ENCODE measurements around the gene RCBTB2.

DNA sequence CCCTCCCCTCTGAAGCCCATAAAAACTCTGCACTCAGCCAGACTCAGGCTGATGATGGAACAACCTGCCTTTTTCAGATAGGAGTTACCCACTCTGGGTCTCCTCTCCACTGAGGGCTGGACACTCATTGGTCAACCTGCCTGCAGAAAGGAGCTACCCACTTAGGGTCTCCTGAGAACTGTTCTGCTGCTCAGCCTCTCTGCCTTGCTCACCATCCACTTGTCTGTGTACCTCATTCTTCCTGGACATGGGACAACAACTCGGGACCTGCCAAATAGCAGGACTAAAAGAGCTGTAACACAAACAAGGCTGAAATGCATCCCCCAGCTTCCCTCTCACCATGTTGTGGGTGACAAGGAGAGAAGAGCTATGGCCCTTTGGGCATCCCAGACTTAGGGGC lies 18.4 kb upstream of the RCBTB2 start:
- TF ChIP-seq, protein P1, sequence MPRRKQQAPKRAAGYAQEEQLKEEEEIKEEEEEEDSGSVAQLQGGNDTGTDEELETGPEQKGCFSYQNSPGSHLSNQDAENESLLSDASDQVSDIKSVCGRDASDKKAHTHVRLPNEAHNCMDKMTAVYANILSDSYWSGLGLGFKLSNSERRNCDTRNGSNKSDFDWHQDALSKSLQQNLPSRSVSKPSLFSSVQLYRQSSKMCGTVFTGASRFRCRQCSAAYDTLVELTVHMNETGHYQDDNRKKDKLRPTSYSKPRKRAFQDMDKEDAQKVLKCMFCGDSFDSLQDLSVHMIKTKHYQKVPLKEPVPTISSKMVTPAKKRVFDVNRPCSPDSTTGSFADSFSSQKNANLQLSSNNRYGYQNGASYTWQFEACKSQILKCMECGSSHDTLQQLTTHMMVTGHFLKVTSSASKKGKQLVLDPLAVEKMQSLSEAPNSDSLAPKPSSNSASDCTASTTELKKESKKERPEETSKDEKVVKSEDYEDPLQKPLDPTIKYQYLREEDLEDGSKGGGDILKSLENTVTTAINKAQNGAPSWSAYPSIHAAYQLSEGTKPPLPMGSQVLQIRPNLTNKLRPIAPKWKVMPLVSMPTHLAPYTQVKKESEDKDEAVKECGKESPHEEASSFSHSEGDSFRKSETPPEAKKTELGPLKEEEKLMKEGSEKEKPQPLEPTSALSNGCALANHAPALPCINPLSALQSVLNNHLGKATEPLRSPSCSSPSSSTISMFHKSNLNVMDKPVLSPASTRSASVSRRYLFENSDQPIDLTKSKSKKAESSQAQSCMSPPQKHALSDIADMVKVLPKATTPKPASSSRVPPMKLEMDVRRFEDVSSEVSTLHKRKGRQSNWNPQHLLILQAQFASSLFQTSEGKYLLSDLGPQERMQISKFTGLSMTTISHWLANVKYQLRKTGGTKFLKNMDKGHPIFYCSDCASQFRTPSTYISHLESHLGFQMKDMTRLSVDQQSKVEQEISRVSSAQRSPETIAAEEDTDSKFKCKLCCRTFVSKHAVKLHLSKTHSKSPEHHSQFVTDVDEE (CRISPR knock-in tag; IDR thresholded peaks at IDR 0.05), result no peak
- TF ChIP-seq ZFP30 (CRISPR knock-in tag; IDR thresholded peaks at IDR 0.05) (no peak), BACH2 (CRISPR knock-in tag; IDR thresholded peaks at IDR 0.05; ENCODE audit: borderline replicate concordance) (no peak), ZFP3 (CRISPR knock-in tag; IDR thresholded peaks at IDR 0.05) (no peak)
- TF ChIP-seq, protein P2, sequence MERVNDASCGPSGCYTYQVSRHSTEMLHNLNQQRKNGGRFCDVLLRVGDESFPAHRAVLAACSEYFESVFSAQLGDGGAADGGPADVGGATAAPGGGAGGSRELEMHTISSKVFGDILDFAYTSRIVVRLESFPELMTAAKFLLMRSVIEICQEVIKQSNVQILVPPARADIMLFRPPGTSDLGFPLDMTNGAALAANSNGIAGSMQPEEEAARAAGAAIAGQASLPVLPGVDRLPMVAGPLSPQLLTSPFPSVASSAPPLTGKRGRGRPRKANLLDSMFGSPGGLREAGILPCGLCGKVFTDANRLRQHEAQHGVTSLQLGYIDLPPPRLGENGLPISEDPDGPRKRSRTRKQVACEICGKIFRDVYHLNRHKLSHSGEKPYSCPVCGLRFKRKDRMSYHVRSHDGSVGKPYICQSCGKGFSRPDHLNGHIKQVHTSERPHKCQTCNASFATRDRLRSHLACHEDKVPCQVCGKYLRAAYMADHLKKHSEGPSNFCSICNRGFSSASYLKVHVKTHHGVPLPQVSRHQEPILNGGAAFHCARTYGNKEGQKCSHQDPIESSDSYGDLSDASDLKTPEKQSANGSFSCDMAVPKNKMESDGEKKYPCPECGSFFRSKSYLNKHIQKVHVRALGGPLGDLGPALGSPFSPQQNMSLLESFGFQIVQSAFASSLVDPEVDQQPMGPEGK (CRISPR knock-in tag; IDR thresholded peaks at IDR 0.05; ENCODE audit: borderline replicate concordance), result no peak

Data from SK-N-SH treated with all-trans-retinoic acid at 6 μM for 48 hours (cell line).